Gastrocnemius medialis (tissue), 4 donors: Measurements from ENCODE around the gene RAB17.

Experiments used
- CTCF ChIP-seq, 5 experiments: fragments of 450-650 bp in 3 of 5; fragments of 200-600 bp in 2 of 5; sonication (generic) in 2 of 5; IDR thresholded peaks in 4 of 5; conservative IDR thresholded peaks in 1 of 5; 1 replicate in 4 of 5; 2 replicates in 1 of 5; pipeline ENCODE4 v1.5.1; 2016 to 2019; ENCODE audit warnings: antibody characterized with exemption in 5 of 5, mild to moderate bottlenecking in 3 of 5, moderate library complexity in 3 of 5
- POLR2A ChIP-seq, 2 donors: fragments of 450-650 bp; IDR thresholded peaks; one replicate each; pipeline ENCODE4 v1.6.1; 2017; ENCODE audit warnings: antibody characterized with exemption in 2 of 2, mild to moderate bottlenecking in 2 of 2, moderate library complexity in 2 of 2

GRCh38 chr2:237541243-237541642 lies 49.3 kb downstream of the RAB17 start:
- TF ChIP-seq POLR2A (IDR thresholded peaks at IDR 0.05) (no peak), CTCF (IDR thresholded peaks at IDR 0.05 in 4 of 5, conservative IDR thresholded peaks at IDR 0.05 in 1 of 5) (no peak)
